H1 (cell line): ENCODE results near the gene CAV1. TPM values are rescaled to one million over a fixed set of nuclear protein-coding genes. Genes with fewer than 3 reads are reported as not detected.

ENCODE experiments used
- CTCF ChIA-PET: fragments of 300-600 bp; sonication (Branson Sonifier 250); formaldehyde crosslinking; loops from one replicate; lab custom pipeline; 2021; ENCODE audit not compliant: partially characterized antibody; lab: Charles Lee
- POLR2A ChIA-PET: fragments of 300-600 bp; sonication (Branson Sonifier 250); formaldehyde crosslinking; loops from one replicate; lab custom pipeline; 2021; ENCODE audit warnings: inconsistent platforms; ENCODE audit not compliant: partially characterized antibody; lab: Charles Lee
- DNase-seq, 2 experiments: peaks; one replicate each; pipeline versions ENCODE4 v3.0.0 to v3.0.0-alpha.2; 2010 to 2022; ENCODE audit warnings: low spot score in 2 of 2, low read depth in 1 of 2, mixed read lengths in 1 of 2
- FAIRE-seq: peaks from 2 replicates; lab custom pipeline; 2011; peaks lifted over from hg19 to GRCh38; lab: Jason Lieb, UNC
- H2AFZ ChIP-seq: 2 replicates; pipeline ENCODE4 v1.8.1; 2012; ENCODE audit warnings: low read length, inconsistent platforms
- H2AK5ac ChIP-seq: 2 replicates; pipeline ENCODE4 v1.6.1; 2013; ENCODE audit warnings: low read depth, low read length
- H2BK120ac ChIP-seq: replicated peaks from 2 replicates; pipeline ENCODE3; 2013; ENCODE audit warnings: low read depth, low read length, inconsistent platforms
- H2BK12ac ChIP-seq: 2 replicates; pipeline ENCODE4 v1.6.1; 2013; ENCODE audit warnings: low read depth, low read length
- H2BK15ac ChIP-seq: 2 replicates; pipeline ENCODE4 v1.6.1; 2013; ENCODE audit warnings: low read length
- H2BK20ac ChIP-seq: 2 replicates; pipeline ENCODE4 v1.6.1; 2013; ENCODE audit warnings: low read length
- H2BK5ac ChIP-seq: 2 replicates; pipeline ENCODE4 v1.6.1; 2013; ENCODE audit warnings: low read depth, low read length
- H3K14ac ChIP-seq: 2 replicates; pipeline ENCODE4 v1.6.1; 2013; ENCODE audit warnings: inconsistent platforms; ENCODE audit not compliant: insufficient read length
- H3K18ac ChIP-seq: 2 replicates; pipeline ENCODE4 v1.6.1; 2013; ENCODE audit warnings: low read length; ENCODE audit errors: extremely low read depth
- H3K23ac ChIP-seq: 2 replicates; pipeline ENCODE4 v1.6.1; 2013; ENCODE audit warnings: inconsistent platforms; ENCODE audit not compliant: insufficient read length
- H3K23me2 ChIP-seq: 2 replicates; pipeline ENCODE4 v1.6.1; 2013; ENCODE audit warnings: low read depth, low read length
- H3K27ac ChIP-seq: 2 replicates; pipeline ENCODE4 v1.6.1; 2011; ENCODE audit warnings: low read depth, low read length, inconsistent platforms
- H3K27me3 ChIP-seq, 4 experiments: replicated peaks in 1 of 4; 1 replicate in 1 of 4; 2 replicates in 3 of 4; pipeline versions ENCODE4 v1.6.1 to v1.8.1; 2011 to 2013; ENCODE audit warnings: low read length in 3 of 4, mild to moderate bottlenecking in 3 of 4, inconsistent platforms in 2 of 4, mixed read lengths in 2 of 4, moderate library complexity in 1 of 4; ENCODE audit not compliant: control insufficient read depth in 3 of 4, insufficient read depth in 3 of 4; ENCODE audit errors: extremely low read depth in 1 of 4
- H3K36me3 ChIP-seq, 4 experiments: 2 replicates each; pipeline versions ENCODE4 v1.6.1 to v1.8.1; 2011 to 2013; ENCODE audit warnings: mild to moderate bottlenecking in 4 of 4, low read length in 3 of 4, moderate library complexity in 2 of 4, control low read depth in 1 of 4, inconsistent platforms in 1 of 4; ENCODE audit not compliant: insufficient read depth in 4 of 4, control insufficient read depth in 2 of 4
- H3K4ac ChIP-seq: replicated peaks from 2 replicates; pipeline ENCODE3; 2013; ENCODE audit warnings: low read length, low read depth, mixed read lengths, inconsistent platforms; ENCODE audit not compliant: insufficient read length
- H3K4me1 ChIP-seq, 4 experiments: replicated peaks in 1 of 4; 1 replicate in 1 of 4; 2 replicates in 3 of 4; pipeline versions ENCODE4 v1.6.1 to v1.8.1; 2011 to 2013; ENCODE audit warnings: low read length in 3 of 4, inconsistent platforms in 2 of 4, mixed read lengths in 1 of 4; ENCODE audit not compliant: insufficient read depth in 4 of 4, control insufficient read depth in 3 of 4
- H3K4me2 ChIP-seq, 2 experiments: 2 replicates each; pipeline versions ENCODE4 v1.6.1 to v1.8.1; 2011 to 2013; ENCODE audit warnings: low read depth in 2 of 2, low read length in 2 of 2, control low read depth in 1 of 2, inconsistent platforms in 1 of 2, mild to moderate bottlenecking in 1 of 2; ENCODE audit not compliant: insufficient read depth in 1 of 2
- H3K4me3 ChIP-seq, 4 experiments: fragments of 200-600, 300-600 bp in 1 of 4; sonication (generic), shearing (Covaris generic), sonication (Bioruptor Twin) in 1 of 4; 2 replicates each; pipeline versions ENCODE4 v1.5.1 to v1.8.1; 2011 to 2016; ENCODE audit warnings: low read length in 4 of 4, low read depth in 3 of 4, control low read depth in 2 of 4, inconsistent platforms in 2 of 4, mild to moderate bottlenecking in 2 of 4, mixed read lengths in 1 of 4, moderate library complexity in 1 of 4; ENCODE audit not compliant: insufficient read depth in 2 of 4; ENCODE audit errors: extremely low read depth in 1 of 4
- H3K56ac ChIP-seq: replicated peaks from 2 replicates; pipeline ENCODE3; 2013; ENCODE audit warnings: low read depth, mild to moderate bottlenecking, mixed read lengths, low read length, inconsistent platforms; ENCODE audit not compliant: insufficient read length
- H3K79me1 ChIP-seq: 2 replicates; pipeline ENCODE4 v1.6.1; 2013; ENCODE audit warnings: low read depth, low read length, control low read depth
- H3K79me2 ChIP-seq, 2 experiments: 2 replicates each; pipeline versions ENCODE4 v1.6.1 to v1.8.1; 2012 to 2013; ENCODE audit warnings: low read length in 2 of 2, mild to moderate bottlenecking in 2 of 2, inconsistent platforms in 1 of 2; ENCODE audit not compliant: insufficient read depth in 2 of 2, control insufficient read depth in 1 of 2
- H3K9ac ChIP-seq, 4 experiments: replicated peaks in 1 of 4; 1 replicate in 1 of 4; 2 replicates in 3 of 4; pipeline versions ENCODE4 v1.6.1 to v1.8.1; 2011 to 2013; ENCODE audit warnings: low read depth in 3 of 4, low read length in 3 of 4, control low read depth in 2 of 4, mild to moderate bottlenecking in 2 of 4, moderate library complexity in 2 of 4, inconsistent platforms in 1 of 4; ENCODE audit errors: extremely low read depth in 1 of 4
- H3K9me3 ChIP-seq, 2 experiments: 2 replicates each; pipeline versions ENCODE4 v1.6.1 to v1.8.1; 2012 to 2013; ENCODE audit warnings: mild to moderate bottlenecking in 2 of 2, moderate library complexity in 2 of 2, control low read depth in 1 of 2, inconsistent platforms in 1 of 2, low read depth in 1 of 2, low read length in 1 of 2, mixed read lengths in 1 of 2; ENCODE audit not compliant: insufficient read depth in 2 of 2
- H4K20me1 ChIP-seq, 2 experiments: replicated peaks in 1 of 2; 2 replicates each; pipeline versions ENCODE3 to v1.8.1; 2011 to 2013; ENCODE audit warnings: inconsistent platforms in 2 of 2, low read length in 2 of 2, mild to moderate bottlenecking in 1 of 2; ENCODE audit not compliant: insufficient read depth in 2 of 2, control insufficient read depth in 1 of 2
- H4K5ac ChIP-seq: 2 replicates; pipeline ENCODE4 v1.6.1; 2013; ENCODE audit warnings: low read length, low read depth, mixed read lengths, inconsistent platforms; ENCODE audit not compliant: insufficient read length
- H4K8ac ChIP-seq: 2 replicates; pipeline ENCODE4 v1.8.0; 2013; ENCODE audit warnings: mild to moderate bottlenecking, moderate library complexity, low read length, inconsistent platforms; ENCODE audit not compliant: insufficient read depth; ENCODE audit errors: extremely low read depth
- H4K91ac ChIP-seq: replicated peaks from 2 replicates; pipeline ENCODE3; 2013; ENCODE audit warnings: low read length, mixed read lengths, inconsistent platforms; ENCODE audit not compliant: insufficient read length
- ASH2L ChIP-seq: fragments of 200-600, 300-600 bp; sonication (generic); IDR thresholded peaks from one replicate; pipeline ENCODE4 v1.7.1; 2017; ENCODE audit warnings: low read length
- CBX8 ChIP-seq: fragments of 300-800, 300-1000 bp; sonication (generic); IDR thresholded peaks from 2 replicates; pipeline ENCODE4 v1.7.1; 2016; ENCODE audit warnings: low read depth, low read length, borderline replicate concordance
- HDAC6 ChIP-seq: IDR thresholded peaks from one replicate; pipeline ENCODE4 v1.7.1; 2012; ENCODE audit warnings: low read depth, mild to moderate bottlenecking, inconsistent platforms, low read length, moderate library complexity
- NRF1 ChIP-seq: IDR thresholded peaks from 2 replicates; pipeline ENCODE4 v1.6.1; 2011; ENCODE audit warnings: mild to moderate bottlenecking, low read depth, low read length, improper control_type of control experiment
- PHF8 ChIP-seq: fragments of 200-600 bp; sonication (generic); conservative IDR thresholded peaks from 2 replicates; pipeline ENCODE4 v1.7.1; 2012; ENCODE audit warnings: low read depth, mild to moderate bottlenecking, inconsistent platforms, low read length, moderate library complexity
- POLR2AphosphoS5 ChIP-seq: IDR thresholded peaks from 2 replicates; pipeline ENCODE4 v1.6.1; 2011; ENCODE audit warnings: low read depth, low read length
- RFX5 ChIP-seq: IDR thresholded peaks from 2 replicates; pipeline ENCODE4 v1.6.1; 2011; ENCODE audit warnings: low read depth, low read length, improper control_type of control experiment, borderline replicate concordance
- RNF2 ChIP-seq: fragments of 200-900, 300-1000 bp; sonication (generic); IDR thresholded peaks from 2 replicates; pipeline ENCODE4 v1.7.1; 2016; ENCODE audit warnings: borderline replicate concordance, low read depth, mild to moderate bottlenecking, antibody characterized with exemption, low read length; ENCODE audit not compliant: poor library complexity, severe bottlenecking; ENCODE audit errors: missing control alignments
- YY1 ChIP-seq: IDR thresholded peaks from 2 replicates; pipeline ENCODE4 v1.6.1; 2011; ENCODE audit warnings: low read depth, mild to moderate bottlenecking, low read length
- WGBS, 2 experiments: shearing (Covaris generic) in 1 of 2; methylation state at CpG; one replicate each; pipeline versions ENCODE4 v1.1.6 to v1.1.7; 2013 to 2015; ENCODE audit warnings: low lambda C conversion rate in 2 of 2, mixed read lengths in 2 of 2, inconsistent platforms in 1 of 2, low coverage in 1 of 2, missing lambda C conversion rate in 1 of 2; ENCODE audit not compliant: insufficient replicate concordance in 2 of 2, insufficient coverage in 1 of 2, insufficient read length in 1 of 2; ENCODE audit errors: extremely low coverage in 1 of 2, missing lambda C conversion rate in 1 of 2; 5-methylcytosine and 5-hydroxymethylcytosine counted together
- polyA plus RNA-seq, 7 experiments: library from polyadenylated mRNA; depleted of rRNA in 3 of 7; stranded (reverse) in 5 of 7; unstranded in 2 of 7; fragments of >200 nt in 5 of 7; fragments of 200-250 nt in 2 of 7; gene quantifications; 1 replicate in 5 of 7; 2 replicates in 1 of 7; 4 replicates in 1 of 7; pipeline versions ENCODE4 v1.2.1 to v1.2.3, GENCODE V29; 2011 to 2013; ENCODE audit warnings: missing spikeins in 2 of 7, mixed read lengths in 2 of 7
- total RNA-seq: library from RNA; stranded (reverse); fragmentation: NEBNext Ultra II Directional; extraction: Animal tissue kit (Norgen Biotek cat#: 25700); gene quantifications from 2 replicates; pipeline ENCODE4 v1.2.1, GENCODE V29; 2021
- TF ChIP-seq, protein P1 (sequence below), 3 experiments: IDR thresholded peaks; 1 replicate in 2 of 3; 2 replicates in 1 of 3; pipeline versions ENCODE4 v1.5.1 to v1.6.1; 2011; ENCODE audit warnings: low read length in 3 of 3, mild to moderate bottlenecking in 3 of 3, inconsistent platforms in 2 of 3, low read depth in 1 of 3, moderate library complexity in 1 of 3; ENCODE audit not compliant: insufficient read depth in 1 of 3; ENCODE audit errors: control extremely low read depth in 1 of 3

The CAV1 gene
- total and polyA plus RNA-seq, 2 of the 8 experiments (the other 6 are each of a cell fraction or from before 2014, with no cell fraction given): 16.3 to 21.8 TPM

- H3K9ac ChIP-seq: no peak overlapping the region
- no peak overlapping the region for H3K4me3 ChIP-seq
- H2AFZ ChIP-seq: peak overlapping the region; percentile 13; the same call in 1 of the 2 replicates
- no peak overlapping the region for H2BK15ac ChIP-seq
- H2BK20ac ChIP-seq: no peak overlapping the region
- no peaks in the 10 kb centered on the region for H3K79me2 ChIP-seq
- H4K8ac ChIP-seq: no peak overlapping the region
- H4K91ac ChIP-seq: no peak overlapping the region
- FAIRE-seq: no peak
- no peak overlapping the region for H3K27ac ChIP-seq
- no peak overlapping the region for H4K5ac ChIP-seq
- no peaks in the 10 kb centered on the region for H3K23me2 ChIP-seq
- H2BK120ac ChIP-seq: no peak overlapping the region
- no peak overlapping the region for H3K56ac ChIP-seq
- no peak overlapping the region for H3K4ac ChIP-seq
- 93% methylated on average over 5 of the region's 5 CpGs; no CpG with 5 or more reads in 1 of the 2 experiments for WGBS, 2 experiments
- ChIA-PET POLR2A (no interaction called here), CTCF (interaction anchor here (0.9 to 3.0 kb wide), 14 partner anchors 10 to 403 kb away, joined by 3 to 30 read pairs (median 4); no protein-coding TSS in a partner anchor)
- H3K4me1 ChIP-seq: no peaks in the 10 kb centered on the region
- no peak overlapping the region for H2BK5ac ChIP-seq
- no peaks in the 10 kb centered on the region for H3K9me3 ChIP-seq
- H3K4me2 ChIP-seq: no peak overlapping the region
- no peaks in the 10 kb centered on the region for H3K27me3 ChIP-seq
- no peak for DNase-seq
- H3K23ac ChIP-seq: no peak overlapping the region
- H3K36me3 ChIP-seq: no peaks in the 10 kb centered on the region
- no peak overlapping the region for H3K18ac ChIP-seq
- H4K20me1 ChIP-seq: no peaks in the 10 kb centered on the region
- H2BK12ac ChIP-seq: no peak overlapping the region
- H2AK5ac ChIP-seq: no peak overlapping the region
- H3K14ac ChIP-seq: no peak overlapping the region
- H3K79me1 ChIP-seq: no peaks in the 10 kb centered on the region
- TF ChIP-seq NRF1 (no peak), CBX8 (no peak), POLR2AphosphoS5 (no peak), HDAC6 (no peak), RNF2 (no peak), PHF8 (no peak), YY1 (no peak), RFX5 (no peak), ASH2L (no peak)
- TF ChIP-seq, protein P1, sequence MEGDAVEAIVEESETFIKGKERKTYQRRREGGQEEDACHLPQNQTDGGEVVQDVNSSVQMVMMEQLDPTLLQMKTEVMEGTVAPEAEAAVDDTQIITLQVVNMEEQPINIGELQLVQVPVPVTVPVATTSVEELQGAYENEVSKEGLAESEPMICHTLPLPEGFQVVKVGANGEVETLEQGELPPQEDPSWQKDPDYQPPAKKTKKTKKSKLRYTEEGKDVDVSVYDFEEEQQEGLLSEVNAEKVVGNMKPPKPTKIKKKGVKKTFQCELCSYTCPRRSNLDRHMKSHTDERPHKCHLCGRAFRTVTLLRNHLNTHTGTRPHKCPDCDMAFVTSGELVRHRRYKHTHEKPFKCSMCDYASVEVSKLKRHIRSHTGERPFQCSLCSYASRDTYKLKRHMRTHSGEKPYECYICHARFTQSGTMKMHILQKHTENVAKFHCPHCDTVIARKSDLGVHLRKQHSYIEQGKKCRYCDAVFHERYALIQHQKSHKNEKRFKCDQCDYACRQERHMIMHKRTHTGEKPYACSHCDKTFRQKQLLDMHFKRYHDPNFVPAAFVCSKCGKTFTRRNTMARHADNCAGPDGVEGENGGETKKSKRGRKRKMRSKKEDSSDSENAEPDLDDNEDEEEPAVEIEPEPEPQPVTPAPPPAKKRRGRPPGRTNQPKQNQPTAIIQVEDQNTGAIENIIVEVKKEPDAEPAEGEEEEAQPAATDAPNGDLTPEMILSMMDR (IDR thresholded peaks at IDR 0.05; ENCODE audit: control extremely low read depth in 1 of 3, insufficient read depth in 1 of 3, low read depth in 1 of 3, low read length in 3 of 3): no peak
Observed at GRCh38 chr7:116582806-116583444, 58.1 kb downstream of the CAV1 start.
